AML-193 (cell line): ENCODE results near the gene PYURF.

Experiments used
- DNase-seq, 2 experiments: peaks; one replicate each; lab custom pipeline; 2025; lab: John Stamatoyannopoulos, UW

PYURF gene, protein sequence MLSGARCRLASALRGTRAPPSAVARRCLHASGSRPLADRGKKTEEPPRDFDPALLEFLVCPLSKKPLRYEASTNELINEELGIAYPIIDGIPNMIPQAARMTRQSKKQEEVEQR

DNA sequence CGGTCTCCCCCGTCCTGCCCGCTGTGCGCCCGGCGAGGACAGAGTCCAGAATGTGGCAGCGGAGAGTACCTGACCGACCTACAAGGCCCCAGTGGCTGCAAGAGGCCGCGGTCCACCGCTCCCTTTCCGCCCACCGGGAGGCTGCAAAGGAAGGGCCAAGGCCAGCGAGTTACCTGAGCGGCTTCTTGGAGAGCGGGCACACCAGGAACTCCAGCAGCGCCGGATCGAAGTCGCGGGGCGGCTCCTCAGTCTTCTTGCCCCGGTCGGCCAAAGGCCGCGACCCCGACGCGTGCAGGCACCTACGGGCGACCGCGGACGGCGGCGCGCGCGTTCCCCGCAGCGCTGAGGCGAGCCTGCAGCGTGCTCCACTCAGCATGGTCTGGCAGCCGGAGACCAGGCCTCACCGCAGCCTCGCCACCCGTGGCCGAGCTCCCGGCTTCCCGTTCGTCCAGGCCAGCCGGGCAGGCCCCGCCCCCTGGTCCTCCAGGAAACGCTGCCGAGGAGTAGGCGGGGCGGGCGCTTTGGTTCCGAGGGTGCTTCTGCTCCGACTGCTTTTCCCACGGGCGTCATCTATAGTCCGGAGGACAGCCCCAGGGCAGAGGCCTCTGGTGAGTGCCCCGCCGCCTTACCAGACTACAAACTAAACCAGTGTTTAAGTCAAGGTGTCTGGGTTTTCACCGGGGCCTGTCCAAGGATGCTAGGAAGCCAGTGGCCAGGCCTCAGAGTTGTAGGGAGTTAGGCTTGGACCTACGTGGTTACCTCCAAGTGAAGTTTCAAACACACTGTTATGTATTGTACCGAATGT is at the start of gene PYURF:
PYURF (minus strand) TSS at position 452 of the 805 bp plus-strand sequence; CDS start at position 376, 76 bp downstream.
- peak; percentile 87 to 89 for DNase-seq

DNA sequence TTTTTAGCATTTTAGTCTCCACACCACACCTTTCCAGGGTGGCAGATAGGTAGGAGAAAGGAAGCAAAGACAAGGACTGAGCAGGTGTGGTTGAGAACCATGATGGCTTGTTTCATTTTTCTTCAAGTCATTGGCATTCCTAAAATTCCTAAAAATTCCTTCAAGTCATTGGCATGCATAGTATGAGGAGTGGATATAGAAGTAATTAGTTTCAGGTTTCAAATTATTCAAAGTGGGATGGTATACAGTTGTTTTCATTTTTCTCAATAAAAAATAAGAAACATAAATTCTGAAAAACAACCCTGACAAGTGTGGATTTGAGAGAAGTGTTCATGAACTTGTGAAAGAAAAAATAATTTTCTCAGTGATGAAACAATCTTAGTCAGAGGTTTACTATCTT is 46.4 kb upstream of the PYURF start:
- no peak for DNase-seq

DNA sequence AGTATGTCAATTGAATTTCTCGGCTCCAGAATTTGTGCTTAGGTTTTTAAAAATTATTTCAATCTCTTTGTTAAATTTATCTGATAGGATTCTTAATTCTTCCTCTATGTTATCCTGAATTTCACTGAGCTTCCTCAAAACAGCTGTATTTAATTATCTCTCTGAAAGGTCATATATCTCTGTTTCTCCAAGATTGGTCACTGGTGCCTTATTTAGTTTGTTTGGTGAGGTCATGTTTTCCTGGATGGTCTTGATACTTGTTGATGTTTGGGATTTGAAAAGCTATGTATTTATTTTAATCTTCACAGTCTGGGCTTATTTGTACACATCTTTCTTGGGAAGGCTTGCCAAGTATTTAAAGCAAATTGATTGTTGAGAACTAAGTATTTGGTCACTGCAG is 44.0 kb upstream of the PYURF start:
- no peak for DNase-seq

DNA sequence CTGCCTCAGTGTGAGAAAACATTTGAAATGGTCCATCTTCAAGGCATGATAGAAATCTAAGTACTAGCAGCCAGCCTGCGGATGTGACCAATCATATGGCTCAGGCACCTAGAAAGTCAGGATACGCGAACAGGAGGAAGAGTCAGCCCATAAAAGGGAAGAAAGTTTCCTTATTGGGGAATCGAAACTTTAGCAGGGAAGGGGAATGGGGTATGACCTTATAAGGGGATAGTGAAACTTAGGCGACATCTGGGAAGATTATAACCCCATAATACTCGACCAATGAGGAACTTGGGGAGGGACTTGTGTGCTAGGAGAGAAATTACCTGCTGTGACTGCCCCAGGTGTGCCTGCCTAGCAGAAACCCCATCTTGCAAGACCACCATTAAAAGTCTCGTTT is 26.2 kb upstream of the PYURF start:
- no peak for DNase-seq

DNA sequence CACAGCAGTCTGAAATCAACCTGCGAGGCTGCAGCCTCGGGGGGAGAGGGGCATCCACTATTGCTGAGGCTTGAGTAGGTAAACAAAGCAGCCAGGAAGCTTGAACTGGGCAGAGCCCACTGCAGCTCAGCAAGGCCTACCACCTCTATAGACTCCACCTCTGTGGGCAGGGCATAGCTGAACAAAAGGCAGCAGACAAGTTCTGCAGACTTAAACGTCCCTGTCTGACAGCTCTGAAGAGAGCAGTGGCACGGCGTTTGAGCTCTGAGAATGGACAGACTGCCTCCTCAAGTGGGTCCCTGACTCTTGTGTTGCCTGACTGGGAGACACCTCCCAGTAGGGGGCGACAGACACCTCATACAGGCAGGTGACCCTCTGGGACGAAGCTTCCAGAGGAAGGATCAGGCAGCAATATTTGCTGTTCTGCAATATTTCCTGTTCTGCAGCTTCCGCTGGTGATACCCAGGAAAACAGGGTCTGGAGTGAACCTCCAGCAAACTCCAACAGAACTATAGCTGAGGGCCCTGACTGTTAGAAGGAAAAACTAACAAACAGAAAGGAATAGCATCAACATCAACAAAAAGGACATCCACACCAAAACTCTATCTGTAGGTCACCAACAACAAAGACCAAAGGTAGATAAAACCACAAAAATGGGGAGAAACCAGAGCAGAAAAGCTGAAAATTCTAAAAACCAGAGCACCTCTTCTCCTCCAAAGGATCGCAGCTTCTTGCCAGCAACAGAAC is 15.9 kb upstream of the PYURF start:
- peak; percentile 31 to 34 for DNase-seq

DNA sequence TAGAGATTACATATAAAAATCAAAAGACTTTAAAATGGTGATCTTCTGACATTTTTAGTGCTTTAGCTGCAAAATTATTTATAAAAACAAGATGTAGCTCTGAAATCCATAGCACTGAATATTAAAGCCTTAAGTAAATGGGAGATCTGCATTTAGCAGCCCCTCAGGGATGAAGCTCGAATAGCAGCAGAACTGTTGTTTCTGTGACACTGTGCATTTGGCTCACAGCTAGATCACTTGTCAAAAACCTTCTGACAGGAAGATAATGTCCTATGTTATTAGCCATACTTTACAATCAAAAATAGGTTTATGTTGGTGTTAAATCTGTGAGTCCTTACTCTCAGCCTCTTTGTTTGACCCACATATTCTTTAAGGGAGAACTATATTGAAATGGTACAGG is 14.1 kb upstream of the PYURF start:
- no peak for DNase-seq

DNA sequence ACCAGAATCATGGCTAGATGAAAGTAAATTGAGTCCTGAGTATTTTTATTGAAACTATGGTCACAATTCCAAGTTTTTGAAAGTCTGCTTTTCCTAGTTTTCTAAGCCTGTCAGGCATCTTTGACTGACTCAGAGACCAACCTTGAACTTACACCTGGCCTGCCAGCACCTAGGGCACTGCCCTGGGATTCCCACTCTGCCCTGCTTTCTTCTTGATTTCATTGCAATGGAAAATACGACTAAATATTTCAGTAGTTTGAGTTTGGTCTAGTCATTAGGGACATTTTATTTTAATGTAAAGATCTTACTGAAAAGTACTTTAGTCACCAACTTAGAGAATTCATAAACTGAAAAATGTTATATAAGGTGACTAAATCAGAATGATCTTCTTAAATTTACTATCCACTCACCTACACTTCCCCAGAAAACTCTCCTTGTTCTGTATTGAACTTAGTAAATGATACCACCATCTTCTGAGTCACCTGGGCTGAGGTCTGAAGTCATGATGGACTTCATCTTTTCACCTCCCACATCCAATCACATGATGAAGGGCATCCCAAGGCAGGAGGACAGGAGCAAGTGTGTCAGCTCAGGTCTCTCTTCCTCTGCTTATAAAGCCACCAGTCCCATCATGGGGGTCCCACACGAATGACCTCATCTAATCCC is 11.6 kb upstream of the PYURF start:
- DNase-seq, result no peak

DNA sequence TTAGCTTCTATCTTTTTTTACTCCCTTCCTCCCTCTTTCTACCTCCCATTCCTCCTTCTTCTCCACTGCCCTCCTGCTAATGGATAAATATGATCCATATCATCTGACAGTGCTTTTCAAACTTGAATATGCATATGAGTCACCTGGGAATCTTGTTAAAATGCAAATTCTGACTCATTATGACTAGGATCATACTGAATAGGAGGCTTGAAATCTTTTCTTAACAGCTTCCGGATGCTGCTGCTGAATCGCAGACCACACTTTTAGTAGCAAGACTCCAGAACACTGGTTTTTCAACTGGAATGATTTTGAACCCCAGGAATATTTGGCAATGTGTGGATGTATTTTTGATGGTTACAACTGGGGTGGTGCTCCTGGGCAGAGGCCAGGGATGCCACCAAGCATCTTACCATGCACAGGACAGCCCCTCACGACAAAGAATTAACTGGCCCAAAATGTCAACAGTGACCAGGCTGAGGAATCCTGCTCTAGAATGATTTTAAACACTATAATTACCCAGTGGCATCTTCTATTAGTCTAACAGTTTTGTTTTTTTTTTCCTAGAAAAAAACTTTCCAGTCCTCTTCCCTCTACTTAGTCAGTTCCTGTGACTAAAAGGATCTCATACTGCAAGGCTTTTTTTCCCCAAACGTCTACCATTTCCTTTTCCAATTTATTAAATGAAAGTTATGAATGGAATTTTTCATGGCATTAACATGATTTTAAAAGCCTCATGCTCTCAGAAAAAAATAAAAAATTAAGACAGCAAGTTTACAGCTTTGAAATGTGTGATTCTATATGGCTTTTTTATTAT is 10.6 kb upstream of the PYURF start:
- no peak for DNase-seq

DNA sequence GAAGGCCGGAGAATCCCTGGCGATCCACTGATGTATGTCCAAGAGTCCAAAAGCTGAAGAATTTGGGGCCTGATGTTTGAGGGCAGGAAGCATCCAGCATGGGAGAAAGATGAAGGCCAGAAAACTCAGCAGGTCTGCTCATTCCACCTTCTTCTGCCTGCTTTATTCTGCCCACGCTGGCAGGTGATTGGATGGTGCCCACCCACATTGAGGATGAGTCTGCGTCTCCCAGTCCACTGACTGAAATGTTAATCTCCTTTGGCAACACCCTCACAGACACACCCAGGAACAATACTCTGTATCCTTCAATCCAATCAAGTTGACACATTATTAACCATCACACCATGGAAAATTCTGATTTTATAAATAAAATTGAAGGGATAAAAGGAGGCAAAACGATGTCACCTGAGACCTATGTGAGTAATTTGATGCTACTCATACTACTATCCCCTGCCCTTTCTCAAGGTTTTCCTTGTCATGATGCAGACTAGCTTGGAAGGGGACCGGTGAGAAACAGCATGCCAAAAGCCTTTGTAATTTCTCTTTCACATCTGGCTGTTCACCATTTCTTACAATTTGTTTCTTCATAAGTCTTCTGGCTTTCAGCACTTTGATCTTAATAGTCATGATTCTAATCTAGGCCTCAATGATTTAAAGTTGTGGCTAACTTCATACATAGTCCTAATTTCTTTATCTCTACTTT is 9.7 kb upstream of the PYURF start:
- no peak for DNase-seq

DNA sequence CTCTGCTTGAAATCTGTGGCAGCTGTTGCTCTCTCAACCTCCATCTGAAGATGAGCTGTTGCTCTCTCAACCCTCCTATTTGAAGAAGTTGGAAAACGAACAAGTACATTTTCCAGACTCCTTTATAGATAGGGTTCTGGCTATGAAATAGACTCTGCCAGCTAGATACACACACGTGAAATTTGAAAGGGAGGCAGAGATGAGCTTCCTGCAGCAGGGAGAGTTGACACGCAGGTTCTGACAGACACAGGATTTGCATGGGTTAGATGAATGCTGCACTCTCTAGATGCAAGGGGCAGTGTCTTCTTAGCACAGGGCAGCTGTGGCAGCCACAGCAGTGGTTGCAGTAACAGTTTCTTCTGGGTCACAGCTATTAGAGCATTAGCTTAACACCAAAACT is 8.0 kb upstream of the PYURF start:
- DNase-seq, result no peak

DNA sequence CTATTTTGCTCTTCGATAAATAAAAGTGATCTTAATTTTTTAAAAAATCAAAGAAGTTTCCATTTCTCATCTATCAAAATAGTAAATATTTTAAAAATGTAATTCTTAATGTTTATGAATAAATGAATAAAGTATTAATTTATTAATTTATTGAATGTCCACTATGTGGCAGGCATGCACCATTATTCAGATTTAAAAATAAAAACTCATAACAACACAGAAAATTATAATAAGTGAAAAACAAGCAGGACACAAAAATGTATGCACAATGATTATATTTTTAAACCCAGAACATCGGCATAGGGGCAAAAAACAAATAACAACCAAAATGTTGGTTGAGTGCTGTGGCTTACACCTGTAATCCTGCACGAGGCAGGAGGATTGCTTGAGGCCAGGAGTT is 5.3 kb upstream of the PYURF start:
- DNase-seq, result peak; percentile 13 to 17

DNA sequence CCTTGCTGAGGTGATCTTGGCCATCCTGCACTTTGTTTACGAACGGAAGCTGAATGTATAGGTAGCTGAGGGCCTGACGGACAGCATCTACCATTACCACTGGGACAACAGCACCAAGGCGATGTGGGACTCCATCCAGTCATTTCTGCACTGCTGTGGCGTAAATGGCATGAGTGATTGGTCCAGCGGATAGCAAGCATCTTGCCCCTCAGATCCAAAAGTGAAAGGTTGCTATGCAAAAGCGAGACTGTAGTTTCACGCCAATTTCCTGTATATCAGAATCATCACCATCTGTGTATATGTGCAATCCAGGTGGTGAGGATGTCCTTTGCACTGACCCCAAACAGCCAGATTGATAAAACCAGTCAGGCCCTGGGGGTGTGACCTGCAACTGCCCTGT is 4.2 kb upstream of the PYURF start:
- no peak for DNase-seq

DNA sequence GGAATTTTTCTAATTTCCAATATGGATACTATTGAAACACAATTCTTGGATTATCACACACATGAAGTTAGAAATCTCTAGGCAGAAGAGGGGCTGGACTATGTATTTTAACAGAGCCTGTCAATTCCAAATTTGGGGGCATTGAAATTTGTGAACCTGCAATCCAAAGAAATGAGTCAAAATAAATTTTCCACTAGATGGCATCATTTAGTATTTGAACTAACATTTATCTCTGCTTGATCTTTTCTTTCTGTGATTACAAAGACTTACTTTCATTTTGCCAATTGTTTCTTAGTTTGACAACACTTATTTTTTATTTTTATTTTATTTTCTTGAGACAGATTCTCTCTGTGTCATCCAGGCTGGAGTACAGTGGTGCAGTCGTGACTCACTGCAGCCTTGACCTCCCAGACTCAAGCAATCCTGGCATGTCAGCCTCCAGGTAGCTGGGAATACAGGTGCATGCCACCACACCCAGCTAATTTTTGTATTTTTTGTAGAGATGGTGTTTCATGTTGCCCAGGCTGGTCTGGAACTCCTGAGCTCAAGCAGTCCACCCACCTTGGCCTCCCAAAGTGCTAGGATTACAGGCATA is 2.7 kb upstream of the PYURF start:
- peak; percentile 33 to 49 for DNase-seq

DNA sequence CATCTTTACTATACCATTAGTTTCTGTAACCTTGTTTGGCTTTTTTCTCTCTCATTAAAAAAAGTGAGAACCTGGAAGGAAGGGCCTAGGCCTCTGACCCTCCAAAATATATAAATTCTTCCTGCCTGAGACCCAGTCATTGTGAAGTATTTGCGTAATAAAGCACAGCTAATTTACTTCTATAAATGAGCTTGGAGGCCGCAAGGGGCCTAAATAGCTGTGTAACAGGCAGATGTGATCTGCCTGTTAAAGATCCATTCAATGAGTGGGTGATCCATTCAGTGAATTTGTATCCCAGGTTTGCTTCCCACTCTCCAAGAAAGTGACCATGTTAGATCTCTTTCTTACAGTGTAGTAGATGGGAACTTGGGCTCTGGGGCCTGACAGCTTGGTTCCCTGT is 595 bp upstream of the PYURF start:
- DNase-seq, result no peak

DNA sequence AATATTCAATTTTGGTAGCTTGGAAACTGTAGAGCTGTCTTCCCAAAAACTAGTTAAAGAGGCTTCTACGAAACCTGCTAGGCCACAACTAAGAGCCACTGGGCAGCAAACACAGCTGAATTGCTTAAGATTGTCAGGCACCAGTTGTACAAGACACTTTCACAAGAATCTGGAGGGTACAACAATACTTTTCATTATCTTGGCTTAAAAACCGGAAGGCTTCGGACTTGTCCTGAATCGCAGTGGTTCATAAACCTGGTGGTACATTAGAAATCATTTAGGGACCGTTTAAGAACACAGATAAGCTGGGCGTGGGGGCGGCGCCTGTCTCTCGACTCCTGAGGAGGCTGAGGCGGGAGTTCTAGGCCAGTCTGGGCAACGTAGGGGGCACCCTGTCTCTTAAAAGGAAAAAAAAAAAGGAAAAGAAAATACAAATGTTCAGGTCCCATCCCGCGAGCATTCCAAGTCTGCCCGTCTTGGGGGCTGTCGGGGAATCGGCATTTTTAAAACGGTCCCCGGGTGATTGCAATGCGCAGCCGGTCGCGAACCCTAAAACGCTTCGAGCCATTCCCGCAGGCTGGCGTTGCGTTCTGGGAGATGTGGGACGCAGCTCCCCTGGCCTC is 763 bp downstream of the PYURF start:
- peak; percentile 43 to 45 for DNase-seq

DNA sequence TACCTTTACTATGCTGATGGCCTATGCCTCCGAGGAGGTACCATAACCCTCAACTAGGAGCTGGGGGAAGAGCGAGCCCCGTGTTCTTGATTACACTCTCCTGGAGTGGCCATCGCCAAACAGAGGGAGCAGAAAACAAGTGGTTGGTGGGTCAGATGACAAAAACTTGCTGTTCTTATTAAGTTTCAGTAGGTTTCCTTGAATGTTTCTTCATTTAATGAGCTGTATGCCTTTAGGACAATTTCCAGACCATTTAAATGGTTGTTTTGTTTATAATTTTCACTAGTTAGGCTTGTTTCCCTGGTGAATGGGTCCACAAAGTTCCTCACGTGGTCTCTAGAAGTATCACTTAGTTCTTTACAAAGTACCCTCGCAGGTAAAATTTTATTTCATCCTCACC is 4.7 kb downstream of the PYURF start:
- no peak for DNase-seq

DNA sequence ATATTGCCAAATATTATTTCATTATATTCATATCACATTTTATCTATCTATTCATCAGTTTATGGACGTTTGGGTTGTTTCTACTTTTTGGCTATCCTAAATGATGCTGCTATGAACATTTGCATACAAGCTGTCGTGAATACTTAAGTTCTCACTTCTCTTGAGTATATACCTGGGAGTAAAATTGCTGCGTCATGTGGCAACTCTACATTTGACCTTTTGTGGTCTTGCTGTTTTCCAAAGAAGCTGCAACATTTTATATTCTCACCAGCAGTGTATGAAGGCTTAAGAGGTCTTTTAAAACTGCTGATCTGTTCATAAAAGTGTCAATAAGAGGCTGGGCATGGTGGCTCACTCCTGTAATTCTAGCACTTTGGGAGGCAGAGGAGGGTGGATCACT is 5.8 kb downstream of the PYURF start:
- no peak for DNase-seq

DNA sequence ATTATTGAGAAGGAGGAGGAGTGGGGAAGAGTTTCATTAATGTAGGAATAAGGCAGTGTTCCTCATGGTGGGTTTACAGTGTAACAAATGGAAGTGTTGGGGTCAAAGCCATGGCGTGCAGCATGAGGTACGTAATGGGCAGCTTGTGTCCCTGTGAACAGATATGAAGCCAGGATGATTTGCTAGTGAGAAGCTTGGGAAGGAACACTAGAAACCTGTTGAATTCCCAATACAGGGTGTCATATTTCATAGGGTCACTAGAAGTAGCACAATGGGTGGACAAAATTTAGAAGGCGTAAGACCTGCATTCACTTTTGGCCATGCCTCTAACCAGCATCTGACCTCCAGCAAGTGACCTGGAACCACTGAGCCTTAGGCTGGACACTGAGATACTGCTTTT is 6.8 kb downstream of the PYURF start:
- DNase-seq, result no peak

DNA sequence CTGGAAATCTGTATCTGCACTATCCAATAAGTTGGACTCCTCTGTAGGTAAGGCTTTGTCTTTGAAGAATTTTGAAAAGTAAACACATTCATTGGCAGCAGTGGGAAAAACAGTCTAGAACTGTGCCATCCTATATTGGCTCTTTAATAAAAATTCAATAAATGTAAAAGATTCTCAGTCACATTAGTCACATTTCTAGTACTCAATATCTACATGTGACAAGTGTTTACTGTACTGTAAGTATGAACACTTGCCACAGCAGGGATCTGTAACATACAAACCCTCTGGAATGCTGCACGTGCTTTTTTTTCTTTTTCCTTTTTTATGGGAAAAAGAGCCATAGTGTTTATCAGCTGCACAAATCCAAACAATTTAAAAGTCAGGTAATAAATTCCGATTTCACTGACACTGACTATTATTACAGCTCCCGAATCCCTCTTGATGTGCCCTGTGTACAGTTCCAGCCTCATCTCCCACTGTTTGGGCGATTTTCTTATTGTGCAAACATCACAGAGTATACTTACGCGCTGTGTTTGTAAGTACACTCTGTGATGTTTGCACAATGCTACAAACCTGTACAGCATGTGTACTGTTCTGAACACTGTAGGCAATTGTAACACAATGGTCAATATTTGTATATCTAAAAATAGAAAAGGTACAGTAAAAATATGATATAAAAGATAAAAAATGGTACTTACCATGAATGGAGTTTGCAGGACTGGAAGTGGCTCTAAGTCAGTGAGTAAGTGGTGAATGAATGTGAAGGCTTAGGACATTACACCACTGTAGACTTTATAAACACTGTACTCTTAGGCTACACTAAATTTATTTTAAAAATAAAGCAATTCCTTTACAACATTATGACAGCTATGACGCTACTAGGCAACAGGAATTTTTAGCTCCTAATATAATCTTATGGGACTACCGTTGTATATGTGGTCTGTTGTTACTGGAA is 8.7 kb downstream of the PYURF start:
- DNase-seq, result no peak
